SK-N-SH treated with all-trans-retinoic acid at 6 μM for 48 hours (cell line): ENCODE measurements around the gene ZDHHC19.

ENCODE experiments used
- ARNTL ChIP-seq: fragments of 450-650 bp; formaldehyde crosslinking; IDR thresholded peaks from 2 replicates; pipeline ENCODE4 v1.5.0; 2020; ENCODE audit warnings: low read depth, mild to moderate bottlenecking, moderate library complexity, borderline replicate concordance
- CSDC2 ChIP-seq: fragments of 250-450 bp; sonication (Bioruptor Pico); IDR thresholded peaks from 2 replicates; pipeline ENCODE4 v1.5.0; 2020; ENCODE audit warnings: mild to moderate bottlenecking, moderate library complexity
- ESRRG ChIP-seq: fragments of 250-450 bp; sonication (Bioruptor Pico); IDR thresholded peaks from 2 replicates; pipeline ENCODE4 v1.6.1; 2021; ENCODE audit warnings: mild to moderate bottlenecking
- GLIS3 ChIP-seq: fragments of 250-450 bp; sonication (Bioruptor Pico); IDR thresholded peaks from 2 replicates; pipeline ENCODE4 v1.5.0; 2020; ENCODE audit warnings: mild to moderate bottlenecking, moderate library complexity
- OSR1 ChIP-seq: fragments of 250-450 bp; sonication (Bioruptor Pico); IDR thresholded peaks from 2 replicates; pipeline ENCODE4 v1.8.0; 2022; ENCODE audit warnings: moderate library complexity, mild to moderate bottlenecking, inconsistent platforms
- PATZ1 ChIP-seq: fragments of 250-450 bp; sonication (Bioruptor Pico); IDR thresholded peaks from 2 replicates; pipeline ENCODE4 v1.8.0; 2020; ENCODE audit warnings: mild to moderate bottlenecking, moderate library complexity, borderline replicate concordance
- PPARA ChIP-seq: fragments of 250-450 bp; sonication (Bioruptor Pico); IDR thresholded peaks from 2 replicates; pipeline ENCODE4 v1.5.0; 2020; ENCODE audit warnings: mild to moderate bottlenecking, borderline replicate concordance
- SNAI2 ChIP-seq: fragments of 250-450 bp; sonication (Bioruptor Pico); IDR thresholded peaks from 2 replicates; pipeline ENCODE4 v1.5.0; 2020; ENCODE audit warnings: mild to moderate bottlenecking, moderate library complexity
- ZFP3 ChIP-seq: fragments of 250-450 bp; sonication (Bioruptor Pico); IDR thresholded peaks from 2 replicates; pipeline ENCODE4 v1.5.0; 2020; ENCODE audit warnings: mild to moderate bottlenecking, moderate library complexity
- ZFP30 ChIP-seq: fragments of 450-650 bp; formaldehyde crosslinking; IDR thresholded peaks from 2 replicates; pipeline ENCODE4 v1.5.0; 2022; ENCODE audit warnings: mild to moderate bottlenecking, moderate library complexity
- ZNF70 ChIP-seq: fragments of 450-650 bp; formaldehyde crosslinking; IDR thresholded peaks from 2 replicates; pipeline ENCODE4 v1.5.0; 2020; ENCODE audit warnings: mild to moderate bottlenecking, moderate library complexity

DNA sequence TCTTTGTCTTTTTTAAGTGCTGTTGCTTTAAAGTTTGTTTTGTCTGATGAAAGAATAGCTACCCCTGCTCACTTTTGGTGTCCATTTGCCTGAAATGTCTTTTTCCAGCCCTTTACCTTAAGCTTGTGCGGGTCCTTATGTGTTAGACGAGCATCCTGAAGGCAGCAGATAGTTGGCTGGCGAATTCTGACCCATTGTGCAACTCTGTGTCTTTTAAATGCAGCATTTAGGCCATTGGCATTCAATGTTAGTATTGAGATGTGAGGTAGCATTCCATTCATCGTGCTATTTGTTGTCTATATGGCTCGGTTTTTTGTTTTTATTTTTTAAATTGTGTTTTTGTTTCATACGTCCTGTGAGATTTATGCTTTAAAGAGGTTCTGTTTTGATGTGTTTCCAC is 55.0 kb downstream of the ZDHHC19 start:
- TF ChIP-seq ZNF70 (CRISPR knock-in tag), result no peak
- TF ChIP-seq ZFP3 (CRISPR knock-in tag), result no peak
- TF ChIP-seq PPARA (CRISPR knock-in tag), result no peak
- TF ChIP-seq OSR1 (CRISPR knock-in tag), result no peak
- TF ChIP-seq SNAI2 (CRISPR knock-in tag), result no peak
- no peak for TF ChIP-seq ZFP30 (CRISPR knock-in tag)
- no peak for TF ChIP-seq PATZ1
- no peak for TF ChIP-seq CSDC2 (CRISPR knock-in tag)
- TF ChIP-seq GLIS3 (CRISPR knock-in tag), result no peak
- TF ChIP-seq ESRRG (CRISPR knock-in tag), result no peak
- TF ChIP-seq ARNTL (CRISPR knock-in tag), result no peak
